Urothelium cell line (cell line): Measurements from ENCODE around the gene GLT6D1.

Experiments used
- DNase-seq: peaks from one replicate; pipeline ENCODE4 v3.0.0; 2011; ENCODE audit warnings: low spot score, mixed read lengths
- FAIRE-seq: peaks from 2 replicates; lab custom pipeline; 2011; peaks lifted over from hg19 to GRCh38; lab: Jason Lieb, UNC

GLT6D1 gene

DNA sequence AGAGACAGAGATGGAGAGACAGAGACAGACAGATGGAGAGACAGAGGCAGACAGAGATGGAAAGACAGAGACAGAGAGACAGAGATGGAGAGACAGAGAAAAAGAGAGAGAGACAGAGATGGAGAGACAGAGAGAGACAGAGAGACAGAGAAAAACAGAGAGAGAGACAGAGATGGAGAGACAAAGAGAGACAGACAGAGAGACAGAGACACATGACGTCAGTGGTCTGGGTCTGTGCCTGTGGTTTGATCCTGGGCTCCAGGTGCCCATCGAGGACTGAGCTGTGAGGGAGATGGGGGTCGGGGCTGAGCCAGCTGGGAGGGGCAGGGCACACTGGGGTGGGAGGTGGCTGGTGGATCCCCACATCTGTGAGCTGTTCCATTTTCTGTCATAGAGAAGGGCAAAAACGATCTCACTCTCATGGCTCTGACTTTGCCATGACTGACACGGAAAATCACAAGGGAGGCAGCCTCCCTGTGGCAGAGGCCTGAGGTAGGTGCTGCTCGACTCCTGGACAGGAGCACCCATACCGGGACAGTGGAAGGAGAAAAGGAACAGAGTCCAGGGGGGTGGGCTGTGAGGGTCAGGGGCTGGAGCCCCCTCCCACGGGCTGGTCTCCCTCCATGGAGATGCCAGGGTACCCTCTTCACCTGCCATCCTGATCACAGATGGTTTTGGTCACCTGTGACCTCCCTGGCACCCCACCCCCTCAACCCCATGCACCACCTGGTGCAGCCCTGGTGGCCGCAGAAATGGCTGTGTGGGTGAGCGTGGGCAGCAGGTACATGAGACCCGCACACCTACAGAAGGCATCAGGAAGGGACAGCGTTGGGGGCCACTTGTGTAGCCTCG, 28.8 kb downstream of the GLT6D1 start:
- DNase-seq (no peak), FAIRE-seq (no peak)

DNA sequence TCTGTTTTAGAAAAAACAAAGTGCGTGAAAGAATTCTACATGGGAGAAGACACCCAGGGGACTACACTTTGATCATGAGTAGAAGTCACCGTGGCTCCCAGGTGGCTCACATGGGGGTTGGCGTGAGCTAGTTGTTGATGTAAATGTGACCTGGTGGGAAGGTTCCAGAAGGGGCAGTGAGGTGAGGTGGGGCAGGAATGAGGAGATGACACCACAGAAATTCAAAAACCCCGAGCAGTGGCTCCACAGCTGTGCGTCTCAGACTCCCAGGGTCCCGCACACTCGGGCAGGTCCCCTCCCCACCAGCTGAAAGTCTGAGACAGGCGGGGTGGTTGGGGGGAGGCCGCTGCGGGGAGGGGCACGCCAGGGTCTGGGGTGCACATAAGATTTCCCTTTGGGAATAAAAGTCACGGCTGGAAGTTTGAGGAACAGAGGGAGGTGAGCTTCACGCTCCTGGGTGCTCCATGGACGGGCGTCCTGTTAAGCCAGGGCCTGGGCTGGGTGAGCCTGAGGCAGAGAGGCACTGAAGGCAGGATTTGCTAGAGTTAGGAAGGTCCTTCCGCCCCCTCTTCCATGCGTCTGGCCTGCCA, 29.9 kb downstream of the GLT6D1 start:
- DNase-seq (no peak), FAIRE-seq (no peak)

DNA sequence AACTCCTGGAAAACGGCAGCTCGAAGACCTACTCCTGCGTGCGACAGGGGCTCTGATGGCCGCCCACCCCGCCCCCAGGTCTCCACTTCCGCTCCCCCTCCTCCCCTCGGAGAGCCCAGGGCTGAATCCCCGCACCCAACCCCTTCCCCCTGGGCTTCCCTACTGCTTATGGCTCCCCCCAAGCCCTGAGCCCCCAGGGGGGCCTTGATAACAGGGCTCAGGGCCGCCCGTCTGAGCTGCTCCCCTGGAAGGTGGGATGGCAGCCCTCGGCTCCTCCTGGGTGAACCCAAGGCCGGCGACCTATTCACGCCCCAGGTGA, 30.4 kb downstream of the GLT6D1 start:
- DNase-seq: no peak
- no peak for FAIRE-seq

DNA sequence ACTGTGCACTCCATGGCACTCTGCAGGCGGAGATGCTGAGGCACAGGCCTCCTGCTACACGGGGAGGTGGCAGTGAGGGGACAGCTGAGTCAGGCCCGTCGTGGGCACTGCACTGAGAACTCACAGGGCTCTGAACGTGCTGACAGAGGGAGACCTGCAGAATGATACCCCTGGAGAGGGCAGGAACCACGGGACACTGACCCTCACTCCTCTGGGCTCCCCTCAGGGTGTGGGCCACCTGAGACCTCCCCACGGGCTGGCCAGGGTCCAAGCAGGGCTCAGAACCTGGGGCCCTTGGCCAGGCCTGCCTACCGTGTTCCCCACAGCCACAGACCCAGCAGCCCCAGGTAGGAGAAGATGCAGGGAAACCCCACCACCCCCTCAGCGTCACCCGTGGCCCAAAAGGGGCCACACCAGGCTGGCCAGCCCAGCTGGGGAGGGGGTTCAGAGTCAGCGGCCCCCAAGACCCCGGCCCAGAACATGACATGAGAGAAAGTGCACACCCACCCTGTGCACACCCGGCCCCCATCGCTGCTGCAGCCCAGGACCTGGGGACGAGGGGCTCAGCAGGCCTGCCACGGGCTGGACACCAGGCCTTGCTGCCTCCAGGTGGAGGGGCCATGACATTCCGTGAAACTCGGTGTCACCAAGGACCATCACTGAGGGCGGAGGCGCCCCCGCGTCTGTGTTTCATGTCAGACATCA, 30.9 kb downstream of the GLT6D1 start:
- DNase-seq (no peak), FAIRE-seq (no peak)

DNA sequence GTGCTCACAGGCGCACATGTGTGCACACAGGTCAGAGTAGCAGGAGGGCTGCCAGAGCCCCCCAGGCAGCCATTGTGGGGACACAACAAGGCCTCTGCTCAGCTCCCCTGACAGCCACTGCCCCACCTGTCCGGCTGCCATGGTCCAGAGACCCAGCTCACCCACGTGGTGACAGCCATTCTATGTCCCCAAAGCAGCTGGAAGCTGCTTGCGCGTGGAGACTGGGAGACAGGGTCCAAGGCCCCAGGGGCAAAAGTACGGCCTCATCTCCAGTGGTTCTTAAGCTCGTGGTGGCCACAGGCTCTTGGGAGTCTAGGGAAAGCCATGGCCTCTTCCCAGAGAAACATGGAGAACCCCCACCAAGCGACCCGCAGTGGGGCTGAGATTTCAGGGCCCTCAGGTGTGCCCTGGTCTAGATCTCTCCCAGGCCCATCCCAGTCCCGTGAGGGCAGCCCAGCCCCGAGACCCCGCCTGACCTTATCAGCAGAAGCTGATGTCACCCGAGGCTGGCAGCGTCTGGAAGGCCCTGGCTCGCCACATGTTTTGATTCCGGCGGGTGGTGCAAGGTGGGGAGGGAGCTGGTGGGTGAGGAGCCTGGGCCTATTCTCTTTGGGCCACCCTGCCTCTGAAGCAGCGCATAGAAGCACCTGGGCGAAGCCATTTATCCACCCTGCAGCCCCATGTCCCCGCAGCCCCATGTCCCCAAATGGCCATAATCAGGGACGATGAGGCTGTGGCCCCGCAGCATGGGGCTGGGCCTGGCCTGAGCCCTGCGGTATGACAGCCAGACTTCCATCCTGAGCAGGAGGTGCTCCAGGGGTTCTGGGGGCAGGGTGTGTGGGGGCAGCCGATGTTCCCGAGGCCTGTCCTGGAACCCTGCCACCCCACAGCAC, 31.7 kb downstream of the GLT6D1 start:
- DNase-seq (no peak), FAIRE-seq (no peak)

DNA sequence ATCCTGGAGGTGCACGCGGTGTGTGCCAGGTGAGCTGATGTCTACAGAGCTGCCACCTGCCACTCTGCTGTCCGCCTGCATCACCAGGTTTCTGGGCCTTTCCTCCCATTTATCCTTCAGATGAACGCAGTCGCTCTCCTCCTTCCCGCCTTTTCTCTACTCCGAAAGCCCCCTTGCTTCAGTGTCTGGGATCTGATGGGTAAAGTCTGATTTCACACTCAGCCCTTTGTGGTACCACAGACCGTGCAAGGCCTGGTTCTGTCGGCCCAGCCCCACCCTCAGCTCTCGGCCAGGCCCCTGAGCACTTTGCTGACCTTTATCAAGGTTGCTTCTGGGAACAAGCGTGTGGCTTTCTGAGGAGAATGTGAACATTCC, 32.5 kb downstream of the GLT6D1 start:
- no peak for DNase-seq
- FAIRE-seq: no peak

- FAIRE-seq (no peak), DNase-seq (no peak)
Measured at GRCh38 chr9:135605238-135605781, 34.0 kb downstream of the GLT6D1 start.

GRCh38 chr9:135604437-135605237, 34.7 kb downstream of the GLT6D1 start:
- DNase-seq (no peak), FAIRE-seq (no peak)

DNA sequence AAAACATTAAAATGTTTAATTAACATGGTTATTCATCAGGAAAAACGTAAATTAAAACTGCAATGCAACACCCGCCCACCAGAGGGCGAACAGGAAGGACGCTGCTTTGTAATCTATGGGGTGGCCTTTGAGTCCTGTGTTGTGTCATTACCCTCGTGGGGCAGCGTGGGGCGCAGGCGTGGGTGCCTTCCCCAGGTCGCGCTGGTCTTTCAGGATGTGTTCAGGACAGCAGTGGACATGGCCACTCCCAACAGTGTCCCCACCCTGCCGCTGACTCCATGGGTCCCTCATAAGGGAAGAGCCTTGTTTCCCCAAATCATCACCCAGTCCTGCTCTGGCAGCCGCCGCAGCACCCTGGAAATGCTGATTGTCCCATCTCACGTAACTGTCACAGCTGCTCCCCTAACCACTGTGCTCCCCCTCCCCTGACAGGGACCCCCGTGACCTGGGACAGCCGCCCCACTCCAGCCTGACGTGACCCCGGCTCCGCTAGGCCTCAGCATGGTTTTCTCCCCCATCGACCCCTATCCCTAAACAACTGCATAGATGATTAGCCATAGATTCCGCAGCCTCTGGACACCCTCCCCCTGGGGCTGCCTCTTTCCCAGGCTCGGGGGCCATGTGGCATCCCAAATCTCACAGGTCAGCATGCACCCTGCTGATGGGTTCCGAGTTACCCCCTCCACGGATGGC, 36.4 kb downstream of the GLT6D1 start:
- peak; percentile 50 for FAIRE-seq
- DNase-seq: peak; percentile 49

DNA sequence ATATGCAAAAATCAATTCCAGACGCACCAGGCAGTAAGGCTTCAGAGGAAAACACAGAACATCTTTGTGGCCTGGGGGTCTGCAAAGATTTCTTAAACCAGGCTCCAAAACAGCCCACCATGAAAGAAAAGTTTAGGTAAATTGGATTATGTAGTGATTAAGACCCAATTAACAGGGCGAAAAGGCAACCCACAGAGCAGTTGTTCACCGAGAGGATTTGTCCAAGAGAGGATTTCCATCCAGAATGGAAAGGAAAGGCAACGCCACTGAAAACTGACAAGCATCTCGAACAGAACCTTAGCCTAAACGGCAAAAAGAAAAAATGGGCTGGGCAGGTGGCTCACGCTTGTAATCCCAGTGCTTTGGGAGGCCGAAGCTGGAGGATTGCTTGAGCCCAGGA, 37.4 kb downstream of the GLT6D1 start:
- no peak for FAIRE-seq
- no peak for DNase-seq

DNA sequence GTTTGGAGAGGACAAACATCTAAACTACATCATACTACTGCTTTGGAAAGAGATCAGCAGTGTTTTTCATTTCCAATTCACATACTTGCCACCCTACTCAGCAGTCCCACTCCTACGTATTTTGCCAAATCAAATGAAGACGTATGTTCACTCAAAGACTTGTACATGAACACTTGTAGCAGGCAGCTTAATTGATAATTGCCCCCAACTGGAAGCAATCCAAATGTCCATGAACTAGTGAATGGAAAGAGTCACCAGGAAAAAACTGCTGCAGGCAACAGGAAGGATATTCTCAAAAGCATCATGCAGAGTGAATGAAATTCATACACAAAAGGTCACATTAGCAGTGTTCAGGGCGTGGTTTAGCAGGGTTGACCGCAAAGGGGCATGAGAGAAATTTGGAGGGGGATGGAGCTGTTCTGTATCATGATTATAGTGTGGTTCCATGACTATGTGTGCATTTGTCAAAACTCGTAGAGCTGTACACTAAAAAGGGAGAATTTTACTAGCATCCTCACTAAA, 39.0 kb downstream of the GLT6D1 start:
- no peak for DNase-seq
- no peak for FAIRE-seq

DNA sequence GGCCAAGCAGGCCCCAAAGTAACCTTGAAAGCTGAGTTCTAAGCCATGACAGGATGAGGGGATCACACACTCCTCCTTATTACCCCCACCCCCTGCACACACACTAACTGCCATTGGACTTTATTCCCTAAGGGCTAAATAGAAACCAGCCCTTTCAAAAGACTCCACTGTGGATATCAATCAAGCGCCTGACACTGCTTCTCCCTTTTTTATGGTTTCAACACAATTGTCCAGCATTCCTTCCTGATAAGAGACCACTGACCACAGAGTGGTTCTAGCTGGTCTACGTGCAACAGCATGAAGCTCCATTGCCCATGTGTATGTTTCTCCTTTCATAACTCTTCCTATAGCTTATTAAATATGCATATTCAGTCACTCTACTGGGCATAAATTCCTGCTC, 43.1 kb downstream of the GLT6D1 start:
- DNase-seq: no peak
- no peak for FAIRE-seq

DNA sequence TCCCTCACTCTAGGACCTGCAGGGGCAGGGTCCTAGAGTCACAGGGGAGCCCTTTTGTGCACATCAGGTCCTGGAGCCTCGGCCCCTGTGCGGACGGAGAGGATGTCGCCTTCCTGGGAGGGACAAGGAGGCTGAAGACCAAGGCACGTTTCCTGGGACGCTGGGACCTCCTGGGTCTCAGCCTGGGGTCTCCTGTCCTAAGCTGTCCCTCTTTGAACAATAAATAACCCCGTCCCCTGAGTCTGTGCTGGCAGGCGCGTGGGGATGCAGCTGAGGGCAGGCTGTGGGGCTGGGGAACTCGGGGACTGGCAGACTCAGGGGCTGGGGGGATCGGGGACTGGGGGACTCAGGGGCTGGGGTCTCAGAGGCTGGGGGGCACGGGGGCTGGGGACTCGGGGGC, 46.7 kb downstream of the GLT6D1 start:
- FAIRE-seq (no peak), DNase-seq (no peak)

DNA sequence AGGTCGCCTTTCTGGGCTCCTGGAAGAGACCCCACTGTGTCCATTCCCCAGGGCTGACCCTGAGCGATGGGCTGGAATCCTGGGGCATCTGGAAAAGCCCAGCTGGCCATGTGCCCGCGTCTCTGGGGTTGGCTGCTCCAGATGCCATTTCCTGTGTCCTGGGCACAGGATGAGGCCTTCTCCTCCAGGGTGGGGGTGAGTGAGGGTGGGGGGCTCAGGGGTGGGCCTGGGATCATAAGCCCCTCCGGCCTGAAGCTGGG, 47.1 kb downstream of the GLT6D1 start:
- DNase-seq (no peak), FAIRE-seq (no peak)

DNA sequence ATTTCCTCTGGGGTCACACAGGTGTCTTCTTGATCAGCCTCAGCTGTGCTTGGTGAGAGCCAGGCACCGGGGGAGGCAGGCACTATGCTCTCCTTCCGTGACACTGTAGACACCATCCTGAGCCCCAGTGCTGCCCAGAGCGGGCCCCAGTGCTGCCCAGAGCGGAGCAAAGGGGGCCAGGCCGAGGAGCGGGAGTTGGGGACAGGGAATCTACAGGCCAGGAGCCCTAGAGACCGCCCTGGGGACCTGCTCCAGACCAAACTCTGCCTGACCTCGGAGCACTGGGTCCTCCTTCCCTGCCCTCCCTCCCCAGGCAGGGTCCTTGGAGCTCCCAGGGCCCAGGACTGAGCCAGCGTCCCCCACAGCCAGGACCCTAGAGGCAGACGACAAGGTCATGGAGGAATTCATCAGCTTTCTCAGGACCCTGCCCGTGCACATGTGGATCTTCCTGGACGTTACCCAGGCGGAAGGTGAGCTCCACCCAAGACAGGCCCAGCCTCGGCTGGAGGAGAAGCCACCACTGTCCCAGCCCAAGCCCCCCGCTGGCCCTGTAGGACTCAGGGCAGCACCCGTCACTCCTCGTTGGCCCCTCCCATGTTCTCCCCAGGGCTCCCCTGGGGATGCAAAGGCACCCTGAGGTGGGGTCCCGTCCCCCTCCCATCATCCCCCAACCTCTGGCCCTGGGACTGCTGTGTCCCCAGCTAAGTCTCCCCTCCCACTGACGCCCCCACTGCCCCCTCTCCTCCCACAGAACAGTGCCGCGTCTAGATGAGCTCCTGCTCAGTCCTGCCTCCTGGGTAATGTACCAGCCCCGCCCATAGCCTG, 47.6 kb downstream of the GLT6D1 start:
- DNase-seq (no peak), FAIRE-seq (no peak)

GRCh38 chr9:135590486-135591079, 48.8 kb downstream of the GLT6D1 start:
- no peak for FAIRE-seq
- no peak for DNase-seq

DNA sequence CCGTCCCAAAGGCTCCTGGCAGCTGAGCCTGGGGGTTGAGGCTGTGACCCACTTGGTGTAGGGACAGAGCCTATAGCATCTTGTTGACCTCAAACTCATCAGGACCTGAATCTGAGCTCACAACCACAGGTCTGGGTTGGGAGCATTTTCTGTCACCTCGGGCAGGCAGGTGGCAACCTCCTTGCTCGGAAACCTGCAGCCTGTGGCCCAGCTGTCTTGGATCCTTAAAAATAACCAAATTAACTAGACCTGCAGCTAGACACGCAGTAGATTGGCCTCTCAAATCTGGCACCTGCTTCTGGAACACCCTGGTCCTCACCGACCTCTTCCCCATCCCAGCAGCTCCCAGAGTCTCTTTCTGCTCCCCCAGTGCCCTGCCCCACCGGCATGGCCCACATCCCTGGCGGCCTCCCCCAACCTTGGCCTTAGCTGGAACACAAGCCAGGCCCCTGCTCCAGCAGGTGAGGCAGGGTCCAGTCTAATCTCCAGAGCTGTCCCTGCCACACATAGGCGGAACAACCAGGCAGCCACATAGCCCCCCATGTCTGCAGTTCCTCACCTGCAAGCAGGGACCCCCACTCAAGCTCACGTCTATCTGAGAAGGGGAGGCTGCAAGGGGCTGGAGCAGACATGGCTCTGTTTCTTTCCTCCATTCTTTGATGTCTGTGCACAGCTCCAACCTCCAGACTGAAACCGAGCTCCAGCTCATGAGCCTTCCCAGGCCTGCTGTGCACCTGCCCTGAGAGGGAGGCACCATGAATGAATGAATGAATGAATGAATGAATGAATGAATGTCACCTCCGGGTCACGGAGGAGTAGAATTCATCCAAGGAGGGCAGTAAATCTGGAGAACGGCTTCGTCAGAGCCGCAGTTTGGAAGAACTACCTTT, 49.5 kb downstream of the GLT6D1 start:
- DNase-seq (no peak), FAIRE-seq (no peak)
